Activated CD8-positive, alpha-beta memory T cell treated with anti-CD3 and anti-CD28 coated beads for 36 hours (primary cell): ENCODE measurements around the gene RMP24.
"Not testable (repeated sequence)": the region's sequence is repeated elsewhere in the genome, so short reads cannot be mapped to it uniquely, and the experiment has no call there.

ENCODE experiments used
- CTCF ChIA-PET: fragments of 350-600 bp; sonication (Branson Sonifier 250); formaldehyde crosslinking; loops from one replicate; lab custom pipeline; 2021; ENCODE audit warnings: antibody characterized with exemption; lab: Charles Lee
- POLR2A ChIA-PET: fragments of 350-600 bp; sonication (Branson Sonifier 250); formaldehyde crosslinking; loops from one replicate; lab custom pipeline; 2021; ENCODE audit warnings: antibody characterized with exemption; lab: Charles Lee

Gene RMP24

DNA sequence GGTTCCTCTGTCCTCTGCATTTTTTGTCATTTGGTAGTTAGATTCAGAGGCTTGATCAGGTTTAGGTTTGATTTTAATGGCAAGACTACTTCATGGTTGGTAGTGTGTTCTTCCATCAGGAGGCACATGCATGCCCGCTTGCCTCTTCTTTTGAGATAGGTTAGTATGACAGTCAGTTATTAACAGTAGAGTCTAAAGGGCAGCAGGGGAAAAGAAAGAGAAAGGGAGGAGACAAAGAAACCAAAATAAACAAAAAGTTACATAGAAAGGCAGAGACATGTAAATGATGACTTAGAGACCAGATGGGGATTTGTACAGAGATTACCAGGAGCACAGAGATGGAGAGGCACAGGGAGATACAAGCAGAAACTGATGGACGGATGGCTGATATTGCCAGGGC lies 10.2 kb upstream of the RMP24 start:
- ChIA-PET POLR2A (interaction anchor here (0.6 kb wide), 1 partner anchor 10 kb away, joined by 3 read pairs; no protein-coding TSS in a partner anchor), CTCF (no interaction called here)

DNA sequence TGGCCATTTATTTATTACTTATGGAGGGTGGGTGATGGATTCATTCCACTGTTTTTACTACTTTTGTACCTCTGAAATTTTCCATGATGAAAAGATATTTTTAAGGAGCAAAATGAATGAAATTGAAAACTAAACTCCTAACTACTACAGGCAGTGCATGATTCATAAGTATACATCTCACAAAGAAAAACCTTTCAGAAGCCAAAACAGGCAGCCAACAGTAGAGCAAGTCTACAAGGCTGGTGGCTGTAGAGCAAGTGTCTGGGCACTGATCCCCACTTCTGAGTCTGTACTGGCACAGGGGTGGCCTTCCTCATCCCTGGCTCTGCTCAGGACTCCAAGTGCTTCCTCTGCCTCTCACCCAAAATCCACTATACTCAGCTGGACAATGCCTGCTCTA lies 8.2 kb upstream of the RMP24 start:
- POLR2A ChIA-PET, result no interaction called here
- CTCF ChIA-PET, result no interaction called here

DNA sequence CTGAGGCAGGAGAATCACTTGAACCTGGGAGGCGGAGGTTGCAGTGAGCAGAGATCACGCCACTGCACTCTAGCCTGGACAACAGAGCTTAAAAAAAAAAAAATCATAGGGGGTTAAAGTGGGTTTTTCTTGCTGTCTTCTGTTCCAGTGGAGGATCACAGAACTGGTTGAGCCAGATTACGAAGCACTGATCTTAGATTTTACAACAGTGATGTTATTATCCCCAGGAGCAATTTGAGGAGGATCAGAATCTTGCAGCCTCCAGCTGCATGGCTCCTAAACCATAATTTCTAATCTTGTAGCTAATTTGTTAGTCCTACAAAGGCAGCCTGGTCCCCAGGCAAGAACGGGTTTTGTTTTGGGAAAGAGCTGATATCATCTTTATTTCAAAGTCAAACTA lies 4.6 kb upstream of the RMP24 start:
- CTCF ChIA-PET, POLR2A ChIA-PET: not testable (repeated sequence)

DNA sequence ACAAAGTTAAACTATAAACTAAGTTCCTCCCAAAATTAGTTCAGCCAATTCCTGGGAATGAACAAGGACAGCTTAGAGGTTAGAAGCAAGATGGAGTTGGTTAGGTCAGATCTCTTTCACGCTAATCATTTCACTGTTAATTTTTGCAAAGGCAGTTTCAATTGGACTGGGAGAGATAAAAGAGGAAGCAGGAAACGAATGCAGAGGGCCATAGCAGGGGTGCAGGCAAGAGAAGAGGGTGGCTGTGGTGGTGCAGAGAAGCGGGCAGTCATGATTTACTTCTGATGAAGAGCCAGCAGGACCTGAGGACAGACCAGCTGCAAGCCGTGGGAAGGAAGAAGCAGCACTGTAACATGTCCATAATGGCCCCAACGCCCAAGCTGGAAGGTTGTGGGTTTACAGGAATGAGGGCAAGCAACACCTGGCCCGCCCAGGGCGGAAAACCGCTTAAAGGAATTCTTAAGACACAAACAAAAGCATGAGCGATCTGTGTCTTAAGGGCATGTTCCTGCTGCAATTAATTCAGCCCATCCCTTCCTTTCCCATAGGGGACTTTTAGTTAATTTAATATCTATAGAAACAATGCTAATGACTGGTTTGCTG lies 4.1 kb upstream of the RMP24 start:
- CTCF ChIA-PET, result no interaction called here

DNA sequence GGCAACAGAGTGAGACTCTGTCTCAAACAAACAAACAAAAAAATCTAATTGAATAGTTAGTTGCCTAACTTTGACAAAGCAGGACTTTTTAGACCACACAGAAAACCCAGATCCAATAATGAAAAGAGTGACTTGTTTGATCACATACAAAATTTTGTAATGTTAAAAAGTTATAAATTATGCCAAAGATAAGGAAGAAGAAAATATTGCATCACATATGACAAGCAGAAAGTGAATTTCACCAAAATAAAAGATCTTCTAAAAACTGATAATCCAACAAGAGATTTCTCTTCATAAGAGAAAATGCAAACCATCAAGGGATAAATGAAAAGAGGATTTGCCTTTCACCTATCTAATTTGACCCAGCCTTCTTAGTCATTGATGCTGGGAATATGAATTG lies 2.8 kb upstream of the RMP24 start:
- ChIA-PET POLR2A (no interaction called here), CTCF (no interaction called here)

More for the DNA sequence above, 4.1 kb upstream of the RMP24 start:
- POLR2A ChIA-PET, result no interaction called here

DNA sequence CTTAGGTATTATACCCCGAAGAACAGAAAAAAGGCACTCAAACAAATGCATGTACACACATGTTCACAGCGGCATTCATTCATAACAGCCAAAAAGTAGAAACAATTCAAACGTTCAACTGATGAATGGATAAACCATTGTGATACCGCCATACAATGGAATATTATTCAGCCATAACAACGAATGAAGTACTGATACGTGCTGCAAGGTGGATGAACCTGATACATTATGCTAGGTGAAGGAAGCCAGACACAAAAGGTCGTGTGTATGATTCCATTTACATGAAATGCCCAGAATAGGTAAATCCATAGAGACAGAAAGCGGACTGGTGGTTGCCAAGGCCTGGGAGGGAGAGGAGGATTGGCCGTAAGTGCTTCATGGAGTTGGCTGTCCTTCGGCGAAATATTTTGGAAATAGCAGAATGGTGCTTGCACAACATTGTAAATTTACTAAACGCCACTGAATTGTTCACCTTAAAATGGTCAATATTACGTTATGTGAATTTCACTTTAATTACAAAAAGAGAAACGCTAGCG lies 750 bp upstream of the RMP24 start:
- CTCF ChIA-PET, result interaction anchor here (1.1 kb wide), 1 partner anchor 731 kb away, joined by 5 read pairs; the partner anchor contains the start of gene ZNF397
- POLR2A ChIA-PET, result interaction anchor here (0.6 to 1.6 kb wide), 3 partner anchors 10 to 110 kb away, joined by 3 to 8 read pairs (median 4); no protein-coding TSS in a partner anchor

DNA sequence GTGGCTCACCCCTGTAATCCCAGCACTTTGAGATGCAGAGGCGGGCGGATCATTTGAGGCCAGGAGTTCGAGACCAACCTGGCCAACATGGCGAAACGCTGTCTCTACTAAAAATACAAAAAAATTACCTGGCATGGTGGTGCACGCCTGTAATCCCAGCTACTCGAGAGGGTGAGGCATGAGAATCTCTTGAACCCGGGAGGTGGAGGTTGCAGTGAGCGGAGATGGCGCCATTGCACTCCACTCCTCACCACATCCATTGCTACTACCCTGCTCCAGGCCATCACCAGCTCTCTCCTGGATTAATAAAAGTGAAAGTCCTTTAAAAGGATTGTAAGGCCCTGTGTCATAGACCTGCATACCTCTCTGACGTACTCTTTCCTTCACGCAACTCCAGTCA lies 1.2 kb downstream of the RMP24 start:
- ChIA-PET CTCF (interaction anchor here (0.6 kb wide), 2 partner anchors 42 to 452 kb away, joined by 3 to 4 read pairs; no protein-coding TSS in a partner anchor), POLR2A (no interaction called here)

DNA sequence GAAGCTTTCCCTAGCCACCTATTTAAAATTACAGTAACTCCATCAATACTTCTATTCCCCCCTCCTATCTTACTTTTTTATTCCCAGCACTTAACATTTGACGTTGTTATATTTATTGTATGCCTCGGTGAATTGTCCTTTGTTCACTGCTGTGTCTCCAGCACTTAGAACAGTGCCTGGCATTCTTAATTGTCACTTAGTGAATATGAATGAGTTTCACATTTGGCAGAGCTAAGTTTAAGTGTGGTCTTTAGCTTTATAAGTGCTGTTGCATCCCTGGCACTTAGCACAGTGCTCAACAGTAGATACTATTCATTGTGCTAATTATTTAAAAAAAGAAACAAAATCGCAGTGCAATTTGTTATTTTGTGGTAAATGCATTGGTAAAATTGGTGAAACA lies 1.7 kb downstream of the RMP24 start:
- ChIA-PET POLR2A (no interaction called here), CTCF (interaction anchor here (0.6 kb wide), 1 partner anchor 453 kb away, joined by 4 read pairs; no protein-coding TSS in a partner anchor)

DNA sequence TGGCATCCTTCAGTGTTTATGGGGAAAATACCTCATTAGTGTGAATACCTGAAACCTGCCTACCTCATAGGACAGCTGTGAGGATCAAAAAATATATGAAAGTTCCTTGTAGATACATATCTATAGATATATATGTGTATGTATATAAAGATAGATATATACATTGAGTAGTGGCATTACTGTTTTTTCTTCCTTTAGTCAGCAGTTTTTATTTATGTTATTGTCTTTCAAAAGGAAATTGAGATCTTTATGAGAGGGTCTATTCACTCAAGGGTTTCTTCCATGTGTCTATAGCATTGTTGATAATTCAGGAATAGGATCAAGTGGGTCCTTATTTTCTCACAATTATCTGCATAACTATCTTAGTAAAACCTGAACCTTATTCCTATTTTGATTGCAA lies 6.6 kb downstream of the RMP24 start:
- ChIA-PET CTCF (no interaction called here), POLR2A (no interaction called here)

DNA sequence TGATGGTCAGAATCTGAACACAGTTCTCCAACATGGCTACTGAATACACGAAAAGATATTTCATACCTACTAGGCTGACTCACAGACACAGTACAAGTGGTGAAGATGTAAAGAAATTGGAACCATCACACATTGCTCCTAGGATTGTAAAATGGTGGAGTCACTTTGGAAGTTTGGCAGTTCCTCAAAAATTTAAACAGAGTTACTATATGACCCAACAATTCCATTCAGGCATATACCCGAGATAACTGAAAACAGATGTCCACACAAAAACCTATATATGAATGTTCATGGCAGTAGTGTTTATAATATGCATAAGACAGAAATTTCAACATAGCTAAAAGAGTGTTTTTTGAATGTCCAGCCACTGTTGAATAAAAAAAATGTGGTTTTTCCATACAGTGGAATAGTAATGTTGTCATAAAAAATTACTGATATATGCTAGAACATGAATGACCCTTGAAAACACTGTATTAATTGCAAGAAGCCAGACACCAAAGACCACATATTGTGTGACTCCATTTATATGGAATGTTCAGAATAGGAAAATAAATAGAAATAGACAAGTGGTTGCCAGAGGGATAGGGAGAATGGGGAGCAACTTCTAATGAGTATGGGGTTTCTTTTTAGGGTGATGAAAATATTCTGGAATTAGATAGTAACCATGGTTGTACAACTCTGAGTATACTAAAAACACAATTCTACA lies 10.1 kb downstream of the RMP24 start:
- CTCF ChIA-PET, result no interaction called here
- POLR2A ChIA-PET, result no interaction called here

DNA sequence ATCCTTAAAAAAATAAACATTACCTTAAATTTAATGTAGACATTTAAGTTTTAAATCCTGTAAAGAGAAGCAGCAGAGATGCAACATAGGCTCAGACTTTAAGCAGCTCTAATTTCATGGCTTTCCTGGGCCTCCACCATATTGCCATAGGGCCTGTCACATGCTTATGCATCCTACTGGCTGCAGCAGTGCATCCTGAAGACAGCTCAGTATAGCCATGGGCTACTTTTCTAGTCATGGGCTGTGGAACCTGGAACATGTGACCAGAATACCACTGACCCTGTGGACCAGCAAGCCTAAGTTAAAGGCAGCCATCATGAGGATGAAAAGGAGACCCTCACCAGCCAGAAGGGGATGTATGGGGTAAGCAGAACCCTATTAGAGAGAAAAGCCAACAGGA lies 10.7 kb downstream of the RMP24 start:
- ChIA-PET POLR2A (no interaction called here), CTCF (no interaction called here)

DNA sequence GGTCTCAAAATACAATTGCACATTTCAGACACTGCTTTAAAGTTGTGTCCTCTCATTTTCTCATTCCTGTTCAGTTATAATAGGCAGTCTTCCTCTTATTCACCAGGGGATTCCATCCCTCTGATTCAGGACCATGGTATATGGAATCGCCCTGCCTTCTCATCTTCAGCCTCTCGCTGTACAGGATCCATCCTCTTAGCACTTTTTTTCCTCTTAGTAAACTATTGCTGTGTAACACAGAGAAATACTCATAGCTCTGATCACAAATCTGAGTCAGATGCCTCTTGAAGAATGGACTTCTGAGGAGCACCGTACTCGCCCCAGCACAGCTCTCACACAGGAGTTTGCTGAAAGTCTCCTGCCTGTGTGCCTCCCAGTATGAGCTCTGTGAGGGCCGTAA lies 11.3 kb downstream of the RMP24 start:
- CTCF ChIA-PET, result no interaction called here
- POLR2A ChIA-PET, result no interaction called here

DNA sequence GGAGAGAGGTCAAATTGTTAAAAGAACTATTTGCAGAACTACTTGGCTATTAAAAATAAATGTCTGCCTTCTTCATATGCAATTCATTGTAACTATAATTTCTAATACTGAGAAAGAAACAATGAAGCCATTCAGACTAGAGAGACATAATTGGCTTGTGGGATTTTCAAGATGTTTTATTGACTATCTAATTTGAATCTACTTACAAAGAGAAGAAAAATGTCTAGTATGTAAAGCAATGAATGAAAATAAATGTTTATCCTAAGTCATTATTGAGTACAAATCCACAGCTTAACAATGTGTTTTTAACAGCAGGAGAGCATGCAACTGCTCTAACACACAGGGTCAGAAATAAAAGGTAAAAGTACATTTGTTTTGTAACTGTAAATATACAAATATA lies 19.2 kb downstream of the RMP24 start:
- CTCF ChIA-PET, result no interaction called here
- POLR2A ChIA-PET, result no interaction called here

DNA sequence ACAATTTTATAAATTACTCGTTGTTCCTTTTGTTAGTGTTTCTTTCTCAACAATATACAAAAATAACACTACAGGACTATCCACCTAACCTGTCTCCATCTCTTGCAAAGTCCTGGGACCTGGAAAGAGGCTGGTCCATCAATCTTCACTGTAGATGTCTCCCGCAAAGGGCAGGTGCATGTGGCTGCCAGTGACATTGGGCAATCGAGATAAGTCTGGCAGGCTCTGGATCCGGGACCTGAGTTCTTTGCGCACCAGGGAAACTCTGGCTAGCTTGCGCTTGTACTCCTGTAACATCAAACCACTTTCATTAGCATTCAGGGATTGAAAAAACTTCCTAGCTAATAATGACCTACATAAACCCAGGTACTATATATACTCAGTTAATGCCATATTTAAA lies 20.5 kb downstream of the RMP24 start:
- ChIA-PET CTCF (no interaction called here), POLR2A (no interaction called here)

DNA sequence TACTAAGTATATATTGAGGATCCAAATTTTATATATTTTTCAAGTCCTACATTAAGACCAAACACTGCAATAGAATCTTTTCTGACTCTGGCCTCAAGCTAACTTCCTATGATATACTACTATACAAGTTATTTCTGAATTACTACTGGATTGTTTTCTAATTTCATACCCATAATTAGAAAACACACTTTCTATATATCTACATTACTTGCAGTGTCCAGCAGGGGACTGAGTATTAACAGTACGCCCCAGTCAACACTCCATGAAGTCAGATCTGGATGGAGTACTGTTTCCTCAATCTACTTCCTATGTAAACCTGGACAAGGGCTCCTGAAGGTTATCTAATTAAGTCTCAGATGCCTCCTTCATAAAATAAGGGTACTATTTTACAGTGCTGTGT lies 26.5 kb downstream of the RMP24 start:
- ChIA-PET POLR2A (no interaction called here), CTCF (no interaction called here)

DNA sequence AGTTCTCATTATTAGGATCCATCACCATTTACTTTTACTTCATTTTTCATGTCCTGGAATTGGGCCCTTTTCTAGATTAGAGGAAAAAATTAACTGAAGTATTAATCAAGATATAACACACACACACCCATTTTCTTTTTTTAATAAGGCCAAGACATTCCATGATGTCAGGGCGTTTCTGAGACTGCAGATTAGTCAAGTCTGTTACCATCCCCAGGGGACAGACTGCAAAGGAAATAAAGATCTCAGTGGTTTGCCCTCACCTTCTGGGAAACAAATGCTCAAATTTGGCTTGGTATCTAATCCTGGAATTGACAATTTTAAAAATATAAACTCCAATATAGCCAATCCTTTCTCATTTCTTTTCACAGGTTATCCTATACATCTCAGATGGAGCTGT lies 27.4 kb downstream of the RMP24 start:
- CTCF ChIA-PET, result no interaction called here
- POLR2A ChIA-PET, result no interaction called here

DNA sequence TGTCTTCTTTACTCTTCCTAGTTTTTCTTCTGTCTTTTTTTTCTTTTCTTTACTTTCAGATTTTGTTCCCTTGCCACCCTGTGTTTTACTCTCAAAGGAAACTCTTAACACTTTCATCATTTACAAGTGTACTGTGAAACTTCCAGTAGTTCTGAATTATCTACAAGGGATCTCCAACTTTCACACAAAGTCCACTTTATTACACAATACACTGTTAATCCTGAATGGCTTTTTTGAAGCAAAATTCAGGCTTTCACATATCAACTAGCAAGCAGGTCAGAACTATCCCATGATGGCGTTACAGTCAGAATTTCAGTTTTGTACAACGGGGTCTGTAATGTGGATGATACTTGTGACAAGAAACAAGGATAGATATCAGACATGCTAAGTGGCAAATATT lies 34.5 kb downstream of the RMP24 start:
- CTCF ChIA-PET, result interaction anchor here (1.3 kb wide), 1 partner anchor 10 kb away, joined by 3 read pairs; no protein-coding TSS in a partner anchor
- POLR2A ChIA-PET, result no interaction called here

DNA sequence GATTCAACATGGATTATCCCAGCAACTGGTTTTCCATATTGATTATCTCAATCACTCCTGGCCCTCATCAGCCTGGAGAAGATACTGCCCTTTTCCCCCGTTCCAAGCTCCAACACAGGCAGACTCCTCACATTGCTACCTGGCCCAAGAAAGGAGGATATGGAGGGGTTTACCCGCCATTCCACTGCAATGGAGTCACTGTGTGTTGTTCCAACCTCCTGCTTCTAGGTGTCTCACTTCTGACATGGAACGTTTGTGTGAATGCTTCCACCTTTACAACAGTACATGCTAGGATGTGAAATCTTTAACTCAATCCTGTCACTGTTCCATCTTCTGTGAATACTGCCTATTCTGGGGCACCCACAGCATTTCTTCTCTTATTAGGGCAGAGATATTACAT lies 36.7 kb downstream of the RMP24 start:
- ChIA-PET CTCF (no interaction called here), POLR2A (no interaction called here)

DNA sequence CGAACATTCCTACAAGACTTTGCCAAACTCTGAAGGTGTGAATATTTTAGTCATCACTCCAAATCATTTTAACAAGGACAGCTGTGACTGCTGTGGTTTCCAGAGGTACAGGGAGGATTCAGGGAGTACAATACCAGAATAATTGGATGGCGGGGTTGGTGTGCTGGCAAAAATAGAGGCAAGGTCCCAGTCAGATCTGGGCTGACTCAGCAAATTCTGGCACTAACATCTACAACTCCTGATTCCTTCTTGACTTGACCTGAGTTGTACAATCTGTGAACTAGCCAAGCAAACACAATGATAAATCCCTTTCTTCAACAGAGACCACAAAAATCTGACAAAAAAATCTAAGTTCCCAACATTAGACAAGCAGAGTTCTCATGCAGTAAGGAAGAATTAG lies 40.4 kb downstream of the RMP24 start:
- CTCF ChIA-PET, result no interaction called here

DNA sequence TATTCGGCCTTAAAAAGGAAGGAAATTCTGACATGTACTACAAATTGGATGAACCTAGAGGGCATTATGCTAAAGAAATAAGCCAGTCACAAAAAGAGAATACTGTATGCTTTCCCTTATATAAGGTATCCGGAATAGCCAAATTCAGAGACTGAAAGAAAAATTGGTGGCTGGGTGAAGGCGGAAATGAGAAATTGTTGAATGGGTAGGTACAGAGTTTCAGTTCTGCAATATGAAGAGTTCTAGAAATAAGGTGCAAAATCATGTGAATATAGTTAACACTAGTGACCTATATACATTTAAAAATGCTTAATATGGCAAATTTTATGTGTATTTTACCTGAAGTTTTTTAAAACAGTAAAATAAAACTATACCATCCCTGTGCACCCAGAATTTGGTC lies 43.1 kb downstream of the RMP24 start:
- ChIA-PET CTCF (interaction anchor here (0.6 kb wide), 1 partner anchor 42 kb away, joined by 3 read pairs; no protein-coding TSS in a partner anchor), POLR2A (no interaction called here)

More for the DNA sequence above, 40.4 kb downstream of the RMP24 start:
- POLR2A ChIA-PET, result no interaction called here

DNA sequence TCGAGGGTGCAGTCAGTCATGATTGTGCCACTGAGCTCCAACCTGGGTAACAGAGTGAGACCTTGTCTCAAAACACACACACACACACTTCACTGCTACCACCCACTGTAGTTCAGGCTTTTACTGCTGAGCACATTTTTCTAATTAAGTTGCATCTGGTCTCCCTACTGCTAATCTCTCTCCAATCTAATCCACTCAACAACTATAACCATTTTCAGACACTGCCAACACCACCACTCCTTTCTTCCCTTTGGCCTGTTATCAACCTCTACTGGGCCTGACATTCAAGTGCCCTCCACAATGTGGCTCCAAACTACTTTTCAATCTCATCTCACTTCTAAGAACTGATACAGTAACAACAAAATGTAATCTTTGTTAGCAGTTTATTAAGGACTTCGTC lies 44.8 kb downstream of the RMP24 start:
- ChIA-PET POLR2A (no interaction called here), CTCF (interaction anchor here (1.1 to 3.1 kb wide), 7 partner anchors 11 to 267 kb away, joined by 3 to 35 read pairs (median 3); no protein-coding TSS in a partner anchor)
